K562 (cell line): ENCODE data around the gene TTC23L. TPM values are rescaled to one million over a fixed set of nuclear protein-coding genes. Genes with fewer than 3 reads are reported as not detected.
A peak's percentile ranks its signal among the peaks of the same experiment; 100 is the strongest.

Experiments used
- CBX3 ChIP-seq, 2 experiments: IDR thresholded peaks; 1 replicate in 1 of 2; 2 replicates in 1 of 2; pipeline ENCODE4 v1.6.1; 2012; ENCODE audit warnings: inconsistent platforms in 2 of 2, low read length in 2 of 2, borderline replicate concordance in 1 of 2, control low read depth in 1 of 2
- CCNT2 ChIP-seq: IDR thresholded peaks from 2 replicates; pipeline ENCODE4 v1.6.1; 2011; ENCODE audit warnings: borderline replicate concordance, low read depth, mild to moderate bottlenecking, moderate library complexity, mixed read lengths, low read length; ENCODE audit not compliant: insufficient read length; ENCODE audit errors: extremely low read depth
- CTBP1 ChIP-seq: fragments of 450-650 bp; IDR thresholded peaks from 2 replicates; pipeline ENCODE4 v1.6.1; 2016; ENCODE audit warnings: borderline replicate concordance
- E2F3 ChIP-seq: fragments of 250-450 bp; sonication (Bioruptor Pico); IDR thresholded peaks from 2 replicates; pipeline ENCODE4 v1.4.0; 2020; ENCODE audit warnings: mild to moderate bottlenecking
- HCFC1 ChIP-seq: IDR thresholded peaks from 2 replicates; pipeline ENCODE4 v1.6.1; 2012; ENCODE audit warnings: low read depth, low read length, improper control_type of control experiment
- HDAC8 ChIP-seq: fragments of 450-650 bp; IDR thresholded peaks from 2 replicates; pipeline ENCODE4 v1.6.1; 2016; ENCODE audit warnings: mild to moderate bottlenecking, missing genetic modification characterization, moderate library complexity, missing compliant biosample characterization
- HSF4 ChIP-seq: fragments of 250-450 bp; sonication (Bioruptor Pico); IDR thresholded peaks from 2 replicates; pipeline ENCODE4 v2.1.2; 2022; ENCODE audit warnings: mild to moderate bottlenecking, moderate library complexity, borderline replicate concordance
- MTA3 ChIP-seq: fragments of 450-650 bp; formaldehyde crosslinking; IDR thresholded peaks from 2 replicates; pipeline ENCODE4 v1.6.1; 2017; ENCODE audit warnings: mild to moderate bottlenecking, borderline replicate concordance
- MYC ChIP-seq, 2 experiments: fragments of 250-450 bp in 1 of 2; sonication (Bioruptor Pico) in 1 of 2; IDR thresholded peaks; 2 replicates each; pipeline versions ENCODE4 v1.5.1 to v1.6.1; 2012 to 2021; ENCODE audit warnings: low read depth in 2 of 2, borderline replicate concordance in 1 of 2, improper control_type of control experiment in 1 of 2, low read length in 1 of 2, mild to moderate bottlenecking in 1 of 2, moderate library complexity in 1 of 2
- NRF1 ChIP-seq, 2 experiments: fragments of 450-650 bp; IDR thresholded peaks in 1 of 2; conservative IDR thresholded peaks in 1 of 2; 2 replicates each; pipeline ENCODE4 v1.6.1; 2014; ENCODE audit warnings: mild to moderate bottlenecking in 2 of 2
- SMARCA4 ChIP-seq: fragments of 450-650 bp; IDR thresholded peaks from 2 replicates; pipeline ENCODE4 v1.6.1; 2016
- ZNF165 ChIP-seq: fragments of 250-450 bp; sonication (Bioruptor Pico); IDR thresholded peaks from 2 replicates; pipeline ENCODE4 v1.4.0; 2020; ENCODE audit warnings: borderline replicate concordance
- ZNF23 ChIP-seq: fragments of 250-450 bp; sonication (Bioruptor Pico); IDR thresholded peaks from 2 replicates; pipeline ENCODE4 v1.4.0; 2020; ENCODE audit warnings: mild to moderate bottlenecking
- ZNF830 ChIP-seq: fragments of 250-450 bp; sonication (Bioruptor Pico); IDR thresholded peaks from 2 replicates; pipeline ENCODE4 v1.5.0; 2021; ENCODE audit warnings: mild to moderate bottlenecking
- polyA plus RNA-seq, 8 experiments: library from polyadenylated mRNA; depleted of rRNA in 4 of 8; stranded (reverse) in 5 of 8; unstranded in 3 of 8; fragments of >200 nt; fragmentation: Nextera tagmentation in 2 of 8; fragmentation: Illumina TruSeq in 1 of 8; extraction: Ambion mirVana in 2 of 8; extraction: Trizol in 1 of 8; gene quantifications; 2 replicates each; pipeline versions ENCODE4 v1.2.1 to v1.2.3, GENCODE V29; 2011 to 2014; ENCODE audit warnings: inconsistent platforms in 1 of 8, missing spikeins in 1 of 8
- total RNA-seq, 7 experiments: library from RNA; depleted of rRNA in 6 of 7; stranded (reverse); fragments of >200 nt in 6 of 7; fragmentation: Illumina TruSeq in 2 of 7; extraction: Trizol in 2 of 7; gene quantifications; 2 replicates each; pipeline versions ENCODE4 v1.2.1 to v1.2.3, GENCODE V29; 2011 to 2021; ENCODE audit warnings: low replicate concordance in 1 of 7
- TF ChIP-seq, protein P1 (sequence below): fragments of 450-650 bp; IDR thresholded peaks from 2 replicates; pipeline ENCODE4 v1.6.1; 2017; ENCODE audit warnings: antibody characterized with exemption, mild to moderate bottlenecking
- TF ChIP-seq, protein P2 (sequence below), 2 experiments: fragments of 450-650 bp in 1 of 2; IDR thresholded peaks; 2 replicates each; pipeline ENCODE4 v1.6.1; 2011 to 2017; ENCODE audit warnings: low read depth in 2 of 2, antibody characterized with exemption in 1 of 2, borderline replicate concordance in 1 of 2, low read length in 1 of 2, mild to moderate bottlenecking in 1 of 2, mixed read lengths in 1 of 2; ENCODE audit not compliant: control insufficient read depth in 1 of 2
- TF ChIP-seq, protein P3 (sequence below): sonication (generic); formaldehyde crosslinking; IDR thresholded peaks from 2 replicates; pipeline ENCODE4 v1.8.1; 2023; ENCODE audit warnings: mild to moderate bottlenecking, missing genetic modification reagents

TTC23L gene
- total and polyA plus RNA-seq, 9 of the 15 experiments (the other 6 are each of a cell fraction or from before 2014, with no cell fraction given): 0.03 to 0.32 (median 0.14) TPM; not detected in 2

DNA sequence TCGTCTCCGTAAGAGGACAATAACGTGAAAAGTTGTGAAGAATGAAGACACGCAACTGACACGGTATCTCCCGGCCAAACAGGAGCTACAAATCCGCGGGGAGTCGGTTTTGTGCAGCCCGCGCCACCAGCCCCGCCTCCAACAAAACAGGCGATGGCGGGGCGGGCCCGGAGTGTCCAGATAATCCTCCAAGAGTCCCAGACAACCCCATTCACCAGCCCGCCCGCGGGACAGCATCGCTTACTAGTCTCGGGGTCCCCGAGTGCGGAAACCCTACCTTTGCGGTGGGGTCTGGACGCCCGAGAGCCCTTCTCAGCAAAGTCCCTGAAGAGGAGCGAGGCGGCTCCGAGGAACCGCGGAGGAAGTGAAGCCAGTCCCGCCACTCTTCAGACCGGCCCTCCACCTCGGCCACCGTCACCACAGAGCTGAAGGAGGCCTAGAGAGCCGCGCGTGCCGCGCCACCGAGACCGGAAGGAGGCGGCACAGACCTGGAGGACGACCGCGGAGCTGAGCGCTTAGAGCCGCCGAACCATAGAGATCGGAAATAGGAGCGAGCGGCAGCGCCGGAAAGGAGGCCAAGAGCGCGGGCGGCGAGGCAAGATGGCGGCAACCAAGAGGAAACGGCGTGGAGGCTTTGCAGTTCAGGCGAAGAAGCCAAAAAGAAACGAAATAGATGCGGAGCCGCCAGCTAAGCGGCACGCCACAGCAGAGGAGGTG is 76.3 kb downstream of the TTC23L start, which contains the start of the genes BRIX1 and RAD1 (continued):
- no peak for TF ChIP-seq HSF4 (CRISPR knock-in tag)
- peak; percentile 71 for TF ChIP-seq CCNT2
- peak; percentile 75 for TF ChIP-seq CTBP1
- TF ChIP-seq, protein P1, sequence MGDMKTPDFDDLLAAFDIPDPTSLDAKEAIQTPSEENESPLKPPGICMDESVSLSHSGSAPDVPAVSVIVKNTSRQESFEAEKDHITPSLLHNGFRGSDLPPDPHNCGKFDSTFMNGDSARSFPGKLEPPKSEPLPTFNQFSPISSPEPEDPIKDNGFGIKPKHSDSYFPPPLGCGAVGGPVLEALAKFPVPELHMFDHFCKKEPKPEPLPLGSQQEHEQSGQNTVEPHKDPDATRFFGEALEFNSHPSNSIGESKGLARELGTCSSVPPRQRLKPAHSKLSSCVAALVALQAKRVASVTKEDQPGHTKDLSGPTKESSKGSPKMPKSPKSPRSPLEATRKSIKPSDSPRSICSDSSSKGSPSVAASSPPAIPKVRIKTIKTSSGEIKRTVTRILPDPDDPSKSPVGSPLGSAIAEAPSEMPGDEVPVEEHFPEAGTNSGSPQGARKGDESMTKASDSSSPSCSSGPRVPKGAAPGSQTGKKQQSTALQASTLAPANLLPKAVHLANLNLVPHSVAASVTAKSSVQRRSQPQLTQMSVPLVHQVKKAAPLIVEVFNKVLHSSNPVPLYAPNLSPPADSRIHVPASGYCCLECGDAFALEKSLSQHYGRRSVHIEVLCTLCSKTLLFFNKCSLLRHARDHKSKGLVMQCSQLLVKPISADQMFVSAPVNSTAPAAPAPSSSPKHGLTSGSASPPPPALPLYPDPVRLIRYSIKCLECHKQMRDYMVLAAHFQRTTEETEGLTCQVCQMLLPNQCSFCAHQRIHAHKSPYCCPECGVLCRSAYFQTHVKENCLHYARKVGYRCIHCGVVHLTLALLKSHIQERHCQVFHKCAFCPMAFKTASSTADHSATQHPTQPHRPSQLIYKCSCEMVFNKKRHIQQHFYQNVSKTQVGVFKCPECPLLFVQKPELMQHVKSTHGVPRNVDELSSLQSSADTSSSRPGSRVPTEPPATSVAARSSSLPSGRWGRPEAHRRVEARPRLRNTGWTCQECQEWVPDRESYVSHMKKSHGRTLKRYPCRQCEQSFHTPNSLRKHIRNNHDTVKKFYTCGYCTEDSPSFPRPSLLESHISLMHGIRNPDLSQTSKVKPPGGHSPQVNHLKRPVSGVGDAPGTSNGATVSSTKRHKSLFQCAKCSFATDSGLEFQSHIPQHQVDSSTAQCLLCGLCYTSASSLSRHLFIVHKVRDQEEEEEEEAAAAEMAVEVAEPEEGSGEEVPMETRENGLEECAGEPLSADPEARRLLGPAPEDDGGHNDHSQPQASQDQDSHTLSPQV: no peak
- peak; percentile 72 for TF ChIP-seq NRF1 (conservative IDR thresholded peaks at IDR 0.05 in 1 of 2, IDR thresholded peaks at IDR 0.05 in 1 of 2)
- TF ChIP-seq, protein P2, sequence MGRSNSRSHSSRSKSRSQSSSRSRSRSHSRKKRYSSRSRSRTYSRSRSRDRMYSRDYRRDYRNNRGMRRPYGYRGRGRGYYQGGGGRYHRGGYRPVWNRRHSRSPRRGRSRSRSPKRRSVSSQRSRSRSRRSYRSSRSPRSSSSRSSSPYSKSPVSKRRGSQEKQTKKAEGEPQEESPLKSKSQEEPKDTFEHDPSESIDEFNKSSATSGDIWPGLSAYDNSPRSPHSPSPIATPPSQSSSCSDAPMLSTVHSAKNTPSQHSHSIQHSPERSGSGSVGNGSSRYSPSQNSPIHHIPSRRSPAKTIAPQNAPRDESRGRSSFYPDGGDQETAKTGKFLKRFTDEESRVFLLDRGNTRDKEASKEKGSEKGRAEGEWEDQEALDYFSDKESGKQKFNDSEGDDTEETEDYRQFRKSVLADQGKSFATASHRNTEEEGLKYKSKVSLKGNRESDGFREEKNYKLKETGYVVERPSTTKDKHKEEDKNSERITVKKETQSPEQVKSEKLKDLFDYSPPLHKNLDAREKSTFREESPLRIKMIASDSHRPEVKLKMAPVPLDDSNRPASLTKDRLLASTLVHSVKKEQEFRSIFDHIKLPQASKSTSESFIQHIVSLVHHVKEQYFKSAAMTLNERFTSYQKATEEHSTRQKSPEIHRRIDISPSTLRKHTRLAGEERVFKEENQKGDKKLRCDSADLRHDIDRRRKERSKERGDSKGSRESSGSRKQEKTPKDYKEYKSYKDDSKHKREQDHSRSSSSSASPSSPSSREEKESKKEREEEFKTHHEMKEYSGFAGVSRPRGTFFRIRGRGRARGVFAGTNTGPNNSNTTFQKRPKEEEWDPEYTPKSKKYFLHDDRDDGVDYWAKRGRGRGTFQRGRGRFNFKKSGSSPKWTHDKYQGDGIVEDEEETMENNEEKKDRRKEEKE (IDR thresholded peaks at IDR 0.05; ENCODE audit: borderline replicate concordance in 1 of 2, control insufficient read depth in 1 of 2, low read depth in 2 of 2, low read length in 1 of 2): peak in 1 of 2 experiments; percentile 95; a peak in 2 of 4 replicates
- peak; percentile 98 for TF ChIP-seq MTA3
- TF ChIP-seq SMARCA4: no peak
- no peak; the same call in 1 of the 2 replicates for TF ChIP-seq E2F3 (CRISPR knock-in tag)
- TF ChIP-seq, protein P3, sequence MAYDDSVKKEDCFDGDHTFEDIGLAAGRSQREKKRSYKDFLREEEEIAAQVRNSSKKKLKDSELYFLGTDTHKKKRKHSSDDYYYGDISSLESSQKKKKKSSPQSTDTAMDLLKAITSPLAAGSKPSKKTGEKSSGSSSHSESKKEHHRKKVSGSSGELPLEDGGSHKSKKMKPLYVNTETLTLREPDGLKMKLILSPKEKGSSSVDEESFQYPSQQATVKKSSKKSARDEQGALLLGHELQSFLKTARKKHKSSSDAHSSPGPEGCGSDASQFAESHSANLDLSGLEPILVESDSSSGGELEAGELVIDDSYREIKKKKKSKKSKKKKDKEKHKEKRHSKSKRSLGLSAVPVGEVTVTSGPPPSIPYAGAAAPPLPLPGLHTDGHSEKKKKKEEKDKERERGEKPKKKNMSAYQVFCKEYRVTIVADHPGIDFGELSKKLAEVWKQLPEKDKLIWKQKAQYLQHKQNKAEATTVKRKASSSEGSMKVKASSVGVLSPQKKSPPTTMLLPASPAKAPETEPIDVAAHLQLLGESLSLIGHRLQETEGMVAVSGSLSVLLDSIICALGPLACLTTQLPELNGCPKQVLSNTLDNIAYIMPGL: no peak; the same call in 1 of the 2 replicates
- TF ChIP-seq HCFC1: peak; percentile 87
- peak in 1 of 2 experiments; percentile 40; a peak in 1 of 3 replicates for TF ChIP-seq CBX3 (IDR thresholded peaks at IDR 0.05; ENCODE audit: borderline replicate concordance in 1 of 2, low read length in 2 of 2)
- no peak for TF ChIP-seq ZNF23 (CRISPR knock-in tag)
- no peak for TF ChIP-seq HDAC8 (tag)
- TF ChIP-seq MYC (IDR thresholded peaks at IDR 0.05; ENCODE audit: low read depth, low read length): peak; percentile 97
- TF ChIP-seq MYC (CRISPR knock-in tag; IDR thresholded peaks at IDR 0.05; ENCODE audit: borderline replicate concordance, low read depth): peak; percentile 87; the same call in 1 of the 2 replicates
- no peak for TF ChIP-seq ZNF830 (CRISPR knock-in tag)
- no peak for TF ChIP-seq ZNF165 (CRISPR knock-in tag)
